Thyroid gland (tissue), 4 donors: ENCODE results near the gene DNM2.

Experiments used
- CTCF ChIP-seq, 6 experiments: fragments of 200-600 bp in 3 of 6; fragments of 450-650 bp in 3 of 6; sonication (generic) in 3 of 6; IDR thresholded peaks; one replicate each; pipeline ENCODE4 v1.5.1; 2016 to 2019; ENCODE audit warnings: antibody characterized with exemption in 6 of 6, mild to moderate bottlenecking in 2 of 6, inconsistent platforms in 1 of 6, moderate library complexity in 1 of 6
- POLR2A ChIP-seq, 2 donors: fragments of 450-650 bp; IDR thresholded peaks; one replicate each; pipeline ENCODE4 v1.6.1; 2017; ENCODE audit warnings: antibody characterized with exemption in 2 of 2, mild to moderate bottlenecking in 2 of 2, moderate library complexity in 1 of 2

GRCh38 chr19:10691178-10691881, 26.5 kb upstream of the DNM2 start:
- TF ChIP-seq POLR2A (IDR thresholded peaks at IDR 0.05) (no peak), CTCF (IDR thresholded peaks at IDR 0.05) (no peak)
